HG02610 (cell line): ENCODE data around the gene CCDC18.
"Not testable (repeated sequence)": the region's sequence is repeated elsewhere in the genome, so short reads cannot be mapped to it uniquely, and the experiment has no call there.

Experiments used
- ATAC-seq: cut with Tn5 transposase; IDR thresholded peaks from one replicate; pipeline ENCODE4 v1.9.1; 2021; ENCODE audit warnings: mild to moderate bottlenecking, moderate library complexity; ENCODE audit not compliant: unreplicated experiment

The CCDC18 gene, protein sequence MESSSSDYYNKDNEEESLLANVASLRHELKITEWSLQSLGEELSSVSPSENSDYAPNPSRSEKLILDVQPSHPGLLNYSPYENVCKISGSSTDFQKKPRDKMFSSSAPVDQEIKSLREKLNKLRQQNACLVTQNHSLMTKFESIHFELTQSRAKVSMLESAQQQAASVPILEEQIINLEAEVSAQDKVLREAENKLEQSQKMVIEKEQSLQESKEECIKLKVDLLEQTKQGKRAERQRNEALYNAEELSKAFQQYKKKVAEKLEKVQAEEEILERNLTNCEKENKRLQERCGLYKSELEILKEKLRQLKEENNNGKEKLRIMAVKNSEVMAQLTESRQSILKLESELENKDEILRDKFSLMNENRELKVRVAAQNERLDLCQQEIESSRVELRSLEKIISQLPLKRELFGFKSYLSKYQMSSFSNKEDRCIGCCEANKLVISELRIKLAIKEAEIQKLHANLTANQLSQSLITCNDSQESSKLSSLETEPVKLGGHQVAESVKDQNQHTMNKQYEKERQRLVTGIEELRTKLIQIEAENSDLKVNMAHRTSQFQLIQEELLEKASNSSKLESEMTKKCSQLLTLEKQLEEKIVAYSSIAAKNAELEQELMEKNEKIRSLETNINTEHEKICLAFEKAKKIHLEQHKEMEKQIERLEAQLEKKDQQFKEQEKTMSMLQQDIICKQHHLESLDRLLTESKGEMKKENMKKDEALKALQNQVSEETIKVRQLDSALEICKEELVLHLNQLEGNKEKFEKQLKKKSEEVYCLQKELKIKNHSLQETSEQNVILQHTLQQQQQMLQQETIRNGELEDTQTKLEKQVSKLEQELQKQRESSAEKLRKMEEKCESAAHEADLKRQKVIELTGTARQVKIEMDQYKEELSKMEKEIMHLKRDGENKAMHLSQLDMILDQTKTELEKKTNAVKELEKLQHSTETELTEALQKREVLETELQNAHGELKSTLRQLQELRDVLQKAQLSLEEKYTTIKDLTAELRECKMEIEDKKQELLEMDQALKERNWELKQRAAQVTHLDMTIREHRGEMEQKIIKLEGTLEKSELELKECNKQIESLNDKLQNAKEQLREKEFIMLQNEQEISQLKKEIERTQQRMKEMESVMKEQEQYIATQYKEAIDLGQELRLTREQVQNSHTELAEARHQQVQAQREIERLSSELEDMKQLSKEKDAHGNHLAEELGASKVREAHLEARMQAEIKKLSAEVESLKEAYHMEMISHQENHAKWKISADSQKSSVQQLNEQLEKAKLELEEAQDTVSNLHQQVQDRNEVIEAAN (N-terminal part only)

DNA sequence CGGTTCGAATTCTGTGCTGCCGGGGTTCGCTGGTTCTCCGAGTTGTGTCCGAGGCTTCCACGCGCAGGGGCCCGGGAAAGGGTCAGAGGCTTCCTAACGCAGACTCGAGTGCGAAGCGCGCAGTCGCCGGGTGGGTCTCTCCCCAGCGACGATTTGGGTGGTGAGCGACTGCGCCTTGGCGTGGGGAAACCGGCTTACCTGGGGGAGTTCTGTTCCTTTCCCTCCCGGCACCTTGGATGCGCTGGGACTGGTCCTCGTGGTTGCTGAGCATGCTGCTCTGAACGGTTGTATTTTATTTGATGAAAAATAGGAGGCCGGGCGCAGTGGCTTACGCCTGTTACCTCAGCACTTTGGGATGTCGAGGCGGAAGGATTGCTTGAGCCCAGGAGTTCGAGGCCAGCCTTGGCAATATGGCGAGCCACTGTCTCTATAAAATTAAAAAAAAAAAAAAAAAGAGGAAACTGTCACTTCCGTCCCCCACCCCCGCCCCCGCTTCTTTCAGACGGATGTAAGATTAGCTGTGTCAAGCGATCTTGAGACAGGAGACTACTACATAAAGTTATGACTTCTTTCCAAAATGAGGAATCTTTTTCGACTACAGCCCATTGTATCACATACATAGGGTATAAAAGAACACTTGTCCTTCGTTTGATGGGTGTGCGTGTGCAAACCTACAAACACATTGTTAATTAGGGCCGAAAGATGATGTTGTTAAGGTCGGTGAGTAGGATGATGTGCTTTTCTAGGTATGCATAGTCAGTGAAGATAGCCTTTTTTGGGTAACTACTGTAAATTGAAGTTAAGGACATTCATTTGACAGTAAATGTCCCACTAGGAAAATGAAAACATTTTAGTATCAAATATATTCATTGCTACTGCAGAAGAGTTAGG lies at the start of gene CCDC18:
Gene CCDC18, plus strand, starts transcription at position 2 of the 891 bp plus-strand sequence. CDS start 2,638 bp downstream, outside the sequence.
- peak; percentile 1 for ATAC-seq

DNA sequence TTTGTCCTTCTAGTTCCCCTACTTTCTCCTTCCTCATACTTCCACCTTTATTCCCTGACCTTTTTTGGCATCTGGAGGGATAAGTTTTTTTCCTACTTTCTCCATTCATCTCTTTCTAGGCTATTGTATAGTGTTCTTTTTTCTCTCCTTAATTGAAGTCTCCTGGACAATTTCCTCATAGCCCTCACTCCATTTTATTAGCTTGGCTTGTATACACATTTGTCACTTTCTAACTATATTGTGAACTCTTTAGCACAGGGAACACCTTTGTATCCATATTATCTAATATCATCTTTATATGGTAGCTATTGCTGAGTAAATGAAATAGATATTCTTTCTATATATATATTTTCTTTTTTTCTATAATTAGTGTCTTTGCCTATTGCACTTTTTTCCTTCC lies 47.9 kb upstream of the CCDC18 start:
- ATAC-seq: no peak

DNA sequence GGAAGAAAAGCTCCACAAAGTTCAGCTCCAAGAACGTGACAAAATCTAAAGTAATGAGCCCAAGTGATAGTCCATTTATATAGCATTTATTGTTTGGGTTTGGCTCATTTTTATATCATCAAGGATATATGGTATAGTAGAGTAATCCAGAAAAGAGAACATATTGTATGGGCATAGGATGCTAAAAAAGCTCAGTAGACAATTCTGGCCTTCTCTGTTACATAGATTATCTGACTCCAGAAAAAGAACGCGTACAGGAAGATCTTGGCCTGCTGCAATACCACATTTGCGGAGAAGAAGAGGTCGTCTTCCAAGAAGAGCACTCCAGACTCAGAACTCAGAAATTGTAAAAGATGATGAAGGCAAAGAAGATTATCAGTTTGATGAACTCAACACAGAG lies 44.1 kb upstream of the CCDC18 start:
- no peak for ATAC-seq

DNA sequence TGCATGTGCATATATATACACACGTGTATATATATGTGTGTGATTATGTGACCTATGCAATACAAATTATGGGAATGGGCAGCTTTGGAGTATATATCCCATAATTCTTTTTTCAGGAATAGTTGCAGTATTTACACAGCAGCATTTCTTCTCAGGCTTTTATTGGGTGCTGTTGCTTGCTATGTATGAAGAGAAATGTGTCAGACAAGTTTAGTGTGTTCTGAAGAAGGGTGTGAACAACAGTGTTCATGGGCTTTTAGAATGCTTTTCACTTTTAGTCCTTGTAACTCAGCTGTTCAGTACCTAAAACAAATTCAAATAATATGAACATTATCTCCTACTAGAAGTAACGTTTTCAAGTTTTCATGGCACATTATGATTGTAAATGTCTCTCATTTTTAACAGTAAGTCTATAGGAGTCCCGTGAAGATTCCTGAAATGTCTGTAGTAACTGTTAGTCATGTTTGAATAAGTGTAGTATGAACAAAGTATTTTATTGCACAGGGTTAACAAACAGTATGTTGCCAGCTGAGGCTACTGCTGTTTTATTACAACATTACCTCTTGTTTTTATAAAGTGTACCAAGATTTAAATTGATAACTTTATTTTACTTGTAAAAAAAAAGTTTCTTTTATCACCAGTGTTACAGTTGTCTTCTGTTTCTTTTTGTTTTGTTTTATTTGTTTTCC lies 42.8 kb upstream of the CCDC18 start:
- ATAC-seq: no peak

DNA sequence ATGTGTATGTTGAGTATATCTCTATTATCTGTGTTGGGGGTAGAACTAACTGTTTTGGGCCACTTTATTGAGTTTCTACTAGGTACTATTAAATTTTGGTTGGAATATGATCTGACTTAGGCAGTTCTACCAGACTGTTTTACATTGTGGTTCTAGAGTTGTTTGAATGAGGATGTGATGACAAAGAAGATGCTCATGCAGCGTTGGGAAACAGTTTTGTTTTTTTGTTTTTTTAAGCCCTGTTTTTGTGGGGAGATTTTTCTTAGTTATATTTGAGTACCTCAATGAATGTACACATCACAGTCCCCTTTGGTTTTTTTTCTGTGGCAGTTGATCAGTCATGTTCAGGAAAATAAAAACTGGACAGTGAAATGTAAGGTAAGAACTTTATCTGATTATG lies 40.4 kb upstream of the CCDC18 start:
- no peak for ATAC-seq

DNA sequence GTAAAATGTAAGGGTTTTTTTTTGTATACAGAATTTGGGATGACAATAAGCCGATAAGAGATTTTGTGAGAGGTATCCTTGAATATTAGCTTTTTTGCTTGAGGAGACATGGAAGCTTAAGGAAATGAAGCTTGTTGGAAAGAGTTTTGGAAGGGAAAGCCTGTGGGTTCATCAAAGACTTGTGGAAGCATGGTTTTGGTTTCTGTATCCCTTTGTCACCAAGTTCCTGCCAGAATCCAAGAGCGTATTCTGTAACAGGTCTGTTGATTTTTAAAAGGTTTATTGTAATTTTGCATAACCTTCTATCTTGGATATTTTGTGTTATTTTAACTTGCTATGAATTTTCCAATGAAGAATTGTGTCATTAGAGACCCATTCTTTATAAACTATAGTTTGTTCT lies 38.4 kb upstream of the CCDC18 start:
- ATAC-seq: no peak

GRCh38 chr1:93143136-93143535 lies 37.4 kb upstream of the CCDC18 start:
- peak; percentile 61 for ATAC-seq

- no peak for ATAC-seq
Measured at GRCh38 chr1:93143769-93144168, 36.8 kb upstream of the CCDC18 start.

GRCh38 chr1:93148001-93148400 lies 32.5 kb upstream of the CCDC18 start:
- ATAC-seq: no peak

DNA sequence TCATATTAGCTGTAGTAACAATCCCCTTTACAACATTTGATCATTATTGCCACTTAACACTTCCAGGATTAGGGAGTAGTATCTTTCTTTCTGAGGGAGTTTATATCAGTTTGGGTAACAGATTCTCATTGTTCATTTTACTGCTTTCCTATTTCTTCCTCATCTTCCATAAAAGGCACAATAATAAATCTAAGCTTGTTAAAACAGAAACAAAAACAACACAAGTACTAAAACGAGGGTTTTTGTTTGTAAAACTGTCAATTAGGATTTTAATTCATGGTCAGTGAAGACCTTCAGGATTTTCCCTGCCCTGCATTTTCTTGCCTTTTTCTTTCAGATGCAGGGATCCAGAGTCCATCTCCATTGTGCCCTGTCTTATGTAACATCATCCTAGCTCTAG lies 29.8 kb upstream of the CCDC18 start:
- ATAC-seq: no peak

GRCh38 chr1:93151474-93151873 lies 29.1 kb upstream of the CCDC18 start:
- ATAC-seq: no peak

- no peak for ATAC-seq
Measured at GRCh38 chr1:93152835-93153234, 27.7 kb upstream of the CCDC18 start.

DNA sequence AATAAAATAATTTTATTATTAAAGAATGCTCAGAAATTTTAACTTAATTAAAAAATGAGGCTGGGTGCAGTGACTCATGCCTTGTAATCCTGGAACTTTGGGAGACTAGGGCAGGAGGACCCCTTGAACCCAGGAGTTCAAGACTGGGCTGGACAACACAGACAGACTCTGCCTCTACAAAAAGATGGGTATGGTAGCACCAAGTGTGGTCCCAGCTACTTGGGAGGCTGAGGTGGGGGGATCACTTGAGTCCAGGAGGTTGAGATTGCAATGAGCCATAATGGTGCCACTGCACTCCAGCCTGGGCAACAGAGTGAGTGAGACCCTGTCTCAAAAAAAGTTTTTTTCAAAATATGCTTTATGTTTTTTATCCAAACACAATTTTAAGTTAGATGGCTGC lies 25.6 kb upstream of the CCDC18 start:
- no peak for ATAC-seq

- no peak for ATAC-seq
Measured at GRCh38 chr1:93155335-93155734, 25.2 kb upstream of the CCDC18 start.

DNA sequence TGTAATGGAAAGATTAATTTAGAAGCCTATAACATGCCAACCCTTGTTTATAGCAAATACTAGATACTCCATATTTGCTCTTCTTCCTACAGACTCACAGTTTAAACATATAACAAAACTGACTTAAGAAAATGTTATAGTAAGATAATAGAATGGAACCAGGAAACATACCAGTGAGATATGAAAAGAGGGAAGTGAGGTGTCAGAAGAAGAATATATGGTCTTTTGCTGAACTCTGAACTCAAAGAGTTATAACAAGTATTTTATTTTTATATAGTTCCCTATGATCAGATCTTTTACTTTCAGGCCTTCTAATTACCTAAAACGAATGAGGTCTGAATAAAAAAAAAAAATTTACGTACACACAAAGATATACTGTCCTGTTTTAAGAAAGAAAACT lies 21.2 kb upstream of the CCDC18 start:
- no peak for ATAC-seq

DNA sequence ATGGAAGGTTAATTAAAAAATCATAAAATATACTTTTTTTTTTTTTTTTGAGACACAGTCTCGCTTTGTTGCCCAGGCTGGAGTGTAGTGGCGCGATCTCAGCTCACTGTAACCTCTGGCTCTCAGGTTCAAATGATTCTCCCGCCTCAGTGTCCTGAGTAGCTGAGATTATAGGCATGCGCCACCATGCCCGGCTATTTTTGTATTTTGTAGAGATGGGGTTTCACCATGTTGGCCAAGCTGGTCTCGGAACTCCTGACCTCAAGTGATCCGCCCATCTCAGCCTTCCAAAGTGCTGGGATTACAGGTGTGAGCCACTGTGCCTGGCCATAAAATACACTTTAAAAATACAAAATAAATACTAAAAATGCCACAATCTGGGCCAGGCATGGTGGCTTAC lies 17.2 kb upstream of the CCDC18 start:
- ATAC-seq: not testable (repeated sequence)

GRCh38 chr1:93164816-93165215 lies 15.7 kb upstream of the CCDC18 start:
- no peak for ATAC-seq

DNA sequence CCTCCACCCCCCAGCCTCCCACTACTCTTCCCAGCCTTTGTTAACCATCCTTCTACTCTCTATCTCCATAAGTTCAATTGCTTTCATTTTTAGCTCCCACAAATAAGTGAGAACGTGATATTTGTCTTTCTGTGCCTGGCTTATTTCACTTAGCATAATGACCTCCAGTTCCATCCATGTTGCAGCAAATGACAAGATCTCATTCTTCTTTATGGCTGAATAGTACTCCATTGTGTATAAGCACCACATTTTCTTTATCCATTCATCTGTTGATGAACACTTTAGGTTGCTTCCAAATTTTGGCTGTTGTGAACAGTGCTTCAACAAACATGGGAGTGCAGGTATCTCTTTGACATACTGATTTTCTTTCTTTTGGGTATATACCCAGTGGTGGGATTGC lies 14.6 kb upstream of the CCDC18 start:
- ATAC-seq: not testable (repeated sequence)

DNA sequence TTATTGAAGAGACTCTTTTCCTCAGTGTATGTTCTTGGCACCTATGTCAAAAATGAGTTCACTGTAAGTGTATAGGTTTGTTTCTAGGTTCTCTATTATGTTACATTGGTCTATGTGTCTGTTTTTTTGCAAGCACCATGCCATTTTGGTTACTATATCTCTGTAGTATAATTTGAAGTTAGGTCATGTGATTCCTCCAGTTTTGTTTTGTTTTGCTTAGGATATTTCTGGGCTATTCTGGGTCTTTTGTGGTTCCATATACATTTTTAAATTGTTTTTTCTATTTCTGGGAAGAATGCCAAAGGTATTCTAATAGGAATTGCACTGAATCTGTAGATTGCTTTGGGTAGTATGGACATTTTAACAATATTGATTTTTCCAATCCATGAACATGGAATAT lies 13.5 kb upstream of the CCDC18 start:
- ATAC-seq: no peak
